ENCODE results near the gene BCAM.

- TF ChIP-seq CTCF (tag by site-specific recombination; IDR thresholded peaks at IDR 0.05), result no peak
- no peak for TF ChIP-seq ZNF837 (tag by site-specific recombination; IDR thresholded peaks at IDR 0.05)
- no peak for TF ChIP-seq SETDB1 (IDR thresholded peaks at IDR 0.05; ENCODE audit: insufficient read length, low read length)
- TF ChIP-seq, protein P1, sequence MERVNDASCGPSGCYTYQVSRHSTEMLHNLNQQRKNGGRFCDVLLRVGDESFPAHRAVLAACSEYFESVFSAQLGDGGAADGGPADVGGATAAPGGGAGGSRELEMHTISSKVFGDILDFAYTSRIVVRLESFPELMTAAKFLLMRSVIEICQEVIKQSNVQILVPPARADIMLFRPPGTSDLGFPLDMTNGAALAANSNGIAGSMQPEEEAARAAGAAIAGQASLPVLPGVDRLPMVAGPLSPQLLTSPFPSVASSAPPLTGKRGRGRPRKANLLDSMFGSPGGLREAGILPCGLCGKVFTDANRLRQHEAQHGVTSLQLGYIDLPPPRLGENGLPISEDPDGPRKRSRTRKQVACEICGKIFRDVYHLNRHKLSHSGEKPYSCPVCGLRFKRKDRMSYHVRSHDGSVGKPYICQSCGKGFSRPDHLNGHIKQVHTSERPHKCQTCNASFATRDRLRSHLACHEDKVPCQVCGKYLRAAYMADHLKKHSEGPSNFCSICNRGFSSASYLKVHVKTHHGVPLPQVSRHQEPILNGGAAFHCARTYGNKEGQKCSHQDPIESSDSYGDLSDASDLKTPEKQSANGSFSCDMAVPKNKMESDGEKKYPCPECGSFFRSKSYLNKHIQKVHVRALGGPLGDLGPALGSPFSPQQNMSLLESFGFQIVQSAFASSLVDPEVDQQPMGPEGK (tag by site-specific recombination; IDR thresholded peaks at IDR 0.05), result no peak
- TF ChIP-seq, protein P2, sequence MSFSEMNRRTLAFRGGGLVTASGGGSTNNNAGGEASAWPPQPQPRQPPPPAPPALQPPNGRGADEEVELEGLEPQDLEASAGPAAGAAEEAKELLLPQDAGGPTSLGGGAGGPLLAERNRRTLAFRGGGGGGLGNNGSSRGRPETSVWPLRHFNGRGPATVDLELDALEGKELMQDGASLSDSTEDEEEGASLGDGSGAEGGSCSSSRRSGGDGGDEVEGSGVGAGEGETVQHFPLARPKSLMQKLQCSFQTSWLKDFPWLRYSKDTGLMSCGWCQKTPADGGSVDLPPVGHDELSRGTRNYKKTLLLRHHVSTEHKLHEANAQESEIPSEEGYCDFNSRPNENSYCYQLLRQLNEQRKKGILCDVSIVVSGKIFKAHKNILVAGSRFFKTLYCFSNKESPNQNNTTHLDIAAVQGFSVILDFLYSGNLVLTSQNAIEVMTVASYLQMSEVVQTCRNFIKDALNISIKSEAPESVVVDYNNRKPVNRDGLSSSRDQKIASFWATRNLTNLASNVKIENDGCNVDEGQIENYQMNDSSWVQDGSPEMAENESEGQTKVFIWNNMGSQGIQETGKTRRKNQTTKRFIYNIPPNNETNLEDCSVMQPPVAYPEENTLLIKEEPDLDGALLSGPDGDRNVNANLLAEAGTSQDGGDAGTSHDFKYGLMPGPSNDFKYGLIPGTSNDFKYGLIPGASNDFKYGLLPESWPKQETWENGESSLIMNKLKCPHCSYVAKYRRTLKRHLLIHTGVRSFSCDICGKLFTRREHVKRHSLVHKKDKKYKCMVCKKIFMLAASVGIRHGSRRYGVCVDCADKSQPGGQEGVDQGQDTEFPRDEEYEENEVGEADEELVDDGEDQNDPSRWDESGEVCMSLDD (tag by site-specific recombination; IDR thresholded peaks at IDR 0.05), result no peak
- TF ChIP-seq ZNF660 (tag by site-specific recombination; IDR thresholded peaks at IDR 0.05), result no peak
- TF ChIP-seq ZNF280D (tag by site-specific recombination; IDR thresholded peaks at IDR 0.05), result no peak
- TF ChIP-seq ZNF133 (tag by site-specific recombination; IDR thresholded peaks at IDR 0.05), result no peak
- no peak for TF ChIP-seq MYNN (tag by site-specific recombination; IDR thresholded peaks at IDR 0.05; ENCODE audit: borderline replicate concordance)
- TF ChIP-seq ZNF792 (tag by site-specific recombination; IDR thresholded peaks at IDR 0.05), result no peak
- no peak for TF ChIP-seq RBAK (tag by site-specific recombination; IDR thresholded peaks at IDR 0.05)
- no peak for TF ChIP-seq KLF7 (tag by site-specific recombination; IDR thresholded peaks at IDR 0.05; ENCODE audit: borderline replicate concordance)
- no peak for TF ChIP-seq SALL2 (tag by site-specific recombination; IDR thresholded peaks at IDR 0.05; ENCODE audit: borderline replicate concordance)
- TF ChIP-seq ZNF558 (tag by site-specific recombination; IDR thresholded peaks at IDR 0.05), result no peak
Measured at GRCh38 chr19:44809577-44810233, 802 bp downstream of the BCAM start.

Data from HEK293 (cell line).